Stimulated activated CD8-positive, alpha-beta memory T cell treated with anti-CD3 and anti-CD28 coated beads, Interleukin-12 subunit alpha, Interleukin-12 subunit beta, amount 100 ng/mL, for 24 hours (primary cell): ENCODE results near the gene ARSA.

Source experiments
- DNase-seq: peaks from one replicate; pipeline ENCODE4 v3.0.0-alpha.2; 2020; ENCODE audit errors: extremely low read depth

ARSA gene

GRCh38 chr22:50581031-50581949 is 46.7 kb downstream of the ARSA start:
- no peak for DNase-seq

- no peak for DNase-seq
Observed at GRCh38 chr22:50579752-50580151, 48.2 kb downstream of the ARSA start.

- DNase-seq = no peak
Observed at GRCh38 chr22:50578776-50579310, 49.1 kb downstream of the ARSA start.

- no peak for DNase-seq
Observed at GRCh38 chr22:50577987-50578775, 49.8 kb downstream of the ARSA start, which contains the start of gene CPT1B. Gene CPT1B (minus strand): TSS chr22:50578427. CDS start chr22:50577915, 512 bp downstream.

GRCh38 chr22:50577697-50577986 is 50.3 kb downstream of the ARSA start:
- DNase-seq = no peak

GRCh38 chr22:50576806-50577696 is 50.9 kb downstream of the ARSA start:
- DNase-seq = no peak

- no peak for DNase-seq
Observed at GRCh38 chr22:50576070-50576469, 51.9 kb downstream of the ARSA start.

GRCh38 chr22:50575426-50575941 is 52.5 kb downstream of the ARSA start:
- no peak for DNase-seq
